Measurements from ENCODE around the gene GBX2.

Gene GBX2

GRCh38 chr2:236171181-236171679, 3.0 kb upstream of the GBX2 start:
- no peak for DNase-seq
- in situ Hi-C loops (cut with MboI; ENCODE audit: low pct_unique_long_range_greater_than_20kb, low sequenced_read_pairs): no loop called here

DNA sequence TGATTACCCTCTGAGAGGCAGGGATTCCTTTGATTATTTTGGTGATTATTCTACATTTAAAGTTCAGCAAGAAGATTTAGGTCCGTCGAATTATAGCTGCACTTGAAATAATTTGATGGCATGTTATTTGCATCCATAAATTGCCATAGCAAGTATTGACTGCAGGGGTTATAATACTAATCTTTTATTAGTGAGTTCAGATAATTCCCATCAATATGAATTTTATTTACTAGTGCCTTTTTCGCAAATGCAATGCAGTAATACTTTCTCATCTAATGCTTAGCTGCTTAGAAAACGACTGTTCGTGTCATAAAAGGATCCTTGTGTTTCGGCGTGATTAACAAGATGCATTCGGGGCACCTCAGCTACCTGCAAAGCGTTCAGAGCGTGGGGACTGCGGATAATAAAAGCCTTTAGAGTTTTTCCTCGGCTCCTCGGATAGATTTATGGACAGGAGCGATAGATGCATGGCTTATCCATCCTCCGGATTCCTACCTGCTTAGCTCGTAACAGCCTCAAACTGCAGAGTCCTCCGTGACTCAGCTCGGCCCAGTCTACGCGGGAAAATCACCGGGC, 2.5 kb upstream of the GBX2 start:
- in situ Hi-C loops (cut with MboI; ENCODE audit: low pct_unique_long_range_greater_than_20kb, low sequenced_read_pairs): no loop called here
- DNase-seq: no peak

DNA sequence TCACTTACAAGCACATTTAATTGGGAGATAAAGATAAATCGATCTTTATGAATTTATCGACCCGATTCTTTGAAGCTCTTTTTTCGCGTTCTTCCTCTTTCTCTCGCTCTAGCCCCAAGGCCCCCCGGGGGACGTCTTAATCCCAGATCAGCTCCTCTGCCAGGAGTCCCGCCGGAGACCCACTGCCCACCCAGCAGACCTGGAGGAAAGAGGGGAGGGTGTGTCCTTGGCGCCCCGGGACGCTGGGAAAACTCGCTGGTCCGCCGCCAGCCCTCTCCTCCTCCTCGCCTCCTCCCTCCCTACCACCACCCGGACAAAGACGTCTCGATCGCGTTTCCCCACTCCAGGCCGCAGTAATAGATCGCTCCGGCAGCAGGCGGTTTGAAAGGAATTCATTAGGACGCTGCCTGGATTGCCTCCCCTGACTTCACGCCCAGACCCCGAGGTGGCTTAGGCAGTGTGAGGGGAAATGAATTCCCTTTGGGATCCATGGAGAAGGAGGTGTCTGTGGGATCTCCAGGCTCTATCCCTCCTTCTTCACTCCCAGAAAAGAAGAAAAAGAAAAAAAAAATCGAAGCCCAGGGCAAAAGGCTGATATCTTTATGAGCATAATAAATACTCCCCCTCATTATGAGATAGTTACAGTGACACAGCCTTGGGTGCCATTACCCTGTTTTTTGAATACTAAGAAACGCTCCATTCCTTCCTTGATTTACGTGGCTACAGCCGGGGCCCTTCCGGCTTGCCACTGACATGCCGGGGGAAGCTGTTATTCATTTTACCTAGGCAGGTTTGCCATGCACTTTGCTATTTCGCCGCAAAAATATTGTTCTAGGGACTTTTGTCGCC, 1.8 kb upstream of the GBX2 start:
- no peak for DNase-seq
- in situ Hi-C loops (cut with MboI; ENCODE audit: low pct_unique_long_range_greater_than_20kb, low sequenced_read_pairs): no loop called here

- no peak for DNase-seq
- in situ Hi-C loops (cut with MboI; ENCODE audit: low pct_unique_long_range_greater_than_20kb, low sequenced_read_pairs): no loop called here
These were observed 1.1 kb upstream of the GBX2 start for GRCh38 chr2:236169151-236169721.

- DNase-seq: peak; percentile 47
- in situ Hi-C loops (cut with MboI; ENCODE audit: low pct_unique_long_range_greater_than_20kb, low sequenced_read_pairs): no loop called here
These were observed 683 bp downstream of the GBX2 start for GRCh38 chr2:236167297-236168109.

DNA sequence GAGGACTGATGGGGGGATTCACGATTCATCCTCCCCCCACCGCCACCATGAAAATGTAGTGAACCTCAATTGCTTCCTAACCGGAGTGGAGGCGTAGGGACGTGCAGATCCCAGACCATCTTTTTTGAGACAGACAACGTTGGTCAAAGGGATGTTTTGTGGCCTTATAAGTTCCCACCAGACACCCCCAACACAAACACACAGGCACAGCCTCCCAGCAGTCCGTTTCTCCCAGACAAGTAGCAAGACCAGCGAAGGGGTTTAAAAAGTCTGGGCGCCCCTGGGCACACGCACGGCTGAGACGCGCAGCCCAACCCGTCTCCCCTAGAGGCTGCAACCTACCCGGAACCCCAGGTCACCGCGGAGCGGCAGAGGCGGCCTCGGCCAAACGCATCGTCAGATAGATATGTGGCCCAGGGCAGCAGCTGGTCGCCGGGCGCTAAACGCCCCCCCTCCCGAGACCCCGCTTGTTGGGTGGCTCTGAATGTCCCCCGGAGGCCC, 1.3 kb downstream of the GBX2 start:
- in situ Hi-C loops (cut with MboI; ENCODE audit: low pct_unique_long_range_greater_than_20kb, low sequenced_read_pairs): no loop called here
- DNase-seq: peak; percentile 29

DNA sequence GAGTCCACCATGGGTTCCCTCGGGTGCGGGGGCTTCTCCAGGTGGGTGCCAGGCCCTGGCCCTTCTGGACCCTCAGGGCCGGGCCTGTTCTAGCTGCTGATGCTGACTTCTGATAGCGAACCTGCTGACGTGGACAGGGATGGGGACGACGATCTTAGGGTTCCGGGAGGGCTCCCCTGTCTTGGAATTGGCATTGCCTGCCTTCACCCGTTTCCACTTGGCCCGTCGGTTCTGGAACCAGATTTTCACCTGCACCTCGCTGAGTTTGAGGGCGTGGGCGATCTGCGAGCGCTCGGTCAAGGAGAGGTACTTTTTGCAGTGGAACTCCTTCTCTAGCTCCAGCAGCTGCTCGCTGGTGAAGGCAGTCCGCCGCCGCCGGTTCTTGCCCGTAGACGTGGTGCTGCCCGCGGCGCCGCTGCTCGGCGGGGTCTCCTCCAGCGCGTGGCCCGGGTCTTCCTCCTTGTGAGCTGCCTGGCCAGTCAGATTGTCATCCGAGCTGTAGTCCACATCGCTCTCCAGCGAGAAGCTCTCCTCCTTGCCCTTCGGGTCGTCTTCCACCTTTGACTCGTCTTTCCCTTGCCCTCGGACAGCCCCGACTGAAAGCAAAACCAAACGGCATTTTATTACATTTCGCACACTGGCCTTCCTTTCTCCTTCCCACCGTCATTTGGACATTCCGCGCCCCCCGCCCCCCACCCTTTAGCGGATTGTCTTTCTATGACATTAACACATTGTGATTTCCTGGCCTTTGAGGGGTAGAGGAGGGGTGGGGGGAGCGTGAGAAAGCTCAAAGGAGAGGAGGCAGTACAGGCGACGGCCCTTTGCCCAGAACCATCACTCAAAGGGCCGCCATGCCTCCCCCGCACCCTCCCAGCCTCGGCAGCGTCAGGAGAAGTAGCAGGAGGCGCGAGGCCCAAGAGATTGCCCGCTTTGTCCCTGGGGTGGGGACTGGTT, 2.1 kb downstream of the GBX2 start:
- DNase-seq: no peak
- in situ Hi-C loops (cut with MboI; ENCODE audit: low pct_unique_long_range_greater_than_20kb, low sequenced_read_pairs): no loop called here

GRCh38 chr2:236164925-236165841, 3.0 kb downstream of the GBX2 start:
- no peak for DNase-seq
- in situ Hi-C loops (cut with MboI; ENCODE audit: low pct_unique_long_range_greater_than_20kb, low sequenced_read_pairs): no loop called here

DNA sequence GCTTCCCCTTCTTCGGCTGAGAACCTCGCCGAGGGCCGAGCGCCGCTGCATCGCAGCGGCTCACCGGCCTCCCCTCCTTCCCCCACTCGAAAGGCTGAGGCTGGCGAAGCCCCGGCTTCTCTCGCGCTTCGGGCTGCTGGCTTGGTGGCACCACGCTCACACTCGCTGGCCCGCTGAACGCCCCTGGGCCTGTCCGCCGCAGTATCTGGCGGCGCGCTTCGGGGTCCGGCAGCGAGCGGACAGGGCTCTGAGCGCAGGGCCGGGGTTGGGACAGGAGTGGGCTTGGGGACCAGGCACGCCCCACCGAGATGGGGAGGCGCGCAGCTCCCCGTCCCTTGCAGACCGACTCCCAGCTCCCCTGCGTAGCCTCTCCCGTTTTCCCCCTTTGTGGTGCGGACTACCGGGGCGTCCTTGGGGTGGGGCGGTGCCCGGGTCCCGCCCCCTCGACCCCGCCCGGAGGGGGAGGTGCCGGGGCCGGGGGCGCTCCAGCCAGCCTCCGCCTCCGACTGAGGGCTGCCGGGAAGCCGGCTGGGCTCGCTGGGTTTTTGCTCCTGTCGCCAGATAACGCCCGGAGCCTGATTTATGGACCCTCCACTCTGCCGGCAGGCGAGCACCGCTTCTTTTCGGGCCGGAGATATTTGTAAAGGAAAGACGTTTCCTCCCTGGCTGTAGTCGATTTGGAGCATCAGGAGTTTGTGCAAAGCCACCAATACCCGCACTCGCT, 3.8 kb downstream of the GBX2 start:
- no peak for DNase-seq
- in situ Hi-C loops (cut with MboI; ENCODE audit: low pct_unique_long_range_greater_than_20kb, low sequenced_read_pairs): no loop called here

DNA sequence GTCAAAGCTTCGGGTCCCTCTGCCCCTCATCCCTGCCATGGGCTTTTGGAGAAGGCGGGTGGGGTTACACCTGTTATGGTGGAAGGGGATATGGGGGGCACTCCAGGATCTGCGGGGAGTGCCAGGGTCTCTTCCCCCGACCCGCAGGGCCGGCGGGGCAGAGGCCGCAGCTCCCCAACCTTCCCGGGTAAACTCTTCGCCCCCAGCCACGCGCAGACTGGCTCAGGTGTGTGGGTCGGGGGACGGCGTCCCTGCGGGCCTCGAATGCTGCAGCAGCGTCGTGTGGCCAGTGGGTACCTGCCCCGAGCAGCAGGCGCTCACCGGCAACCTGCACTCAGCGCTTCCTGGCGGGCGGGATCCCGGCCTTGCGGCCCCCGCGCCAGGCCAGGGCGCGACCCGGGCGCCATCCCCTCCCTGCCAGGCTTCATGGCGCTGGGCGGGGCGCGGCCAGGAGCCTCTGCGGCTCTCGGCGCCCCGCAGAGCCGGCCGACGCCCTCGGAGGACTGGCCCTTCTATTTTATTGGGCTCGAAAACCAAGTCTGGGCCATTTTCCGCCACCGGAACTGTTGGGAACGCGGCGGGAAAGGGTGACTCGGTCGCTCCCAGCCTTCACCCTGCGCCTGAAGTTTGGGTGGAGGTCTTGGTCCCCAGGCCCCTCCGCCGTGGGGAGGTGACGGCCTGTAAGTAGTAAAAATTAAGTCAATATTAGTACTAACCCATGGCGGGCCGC, 4.5 kb downstream of the GBX2 start:
- in situ Hi-C loops (cut with MboI; ENCODE audit: low pct_unique_long_range_greater_than_20kb, low sequenced_read_pairs): no loop called here

GRCh38 chr2:236162882-236163470, 5.2 kb downstream of the GBX2 start:
- no peak for DNase-seq
- in situ Hi-C loops (cut with MboI; ENCODE audit: low pct_unique_long_range_greater_than_20kb, low sequenced_read_pairs): no loop called here

More for the DNA sequence above, 4.5 kb downstream of the GBX2 start:
- DNase-seq: no peak

- DNase-seq: no peak
- in situ Hi-C loops (cut with MboI; ENCODE audit: low pct_unique_long_range_greater_than_20kb, low sequenced_read_pairs): no loop called here
These were observed 5.9 kb downstream of the GBX2 start for GRCh38 chr2:236162031-236162845.

DNA sequence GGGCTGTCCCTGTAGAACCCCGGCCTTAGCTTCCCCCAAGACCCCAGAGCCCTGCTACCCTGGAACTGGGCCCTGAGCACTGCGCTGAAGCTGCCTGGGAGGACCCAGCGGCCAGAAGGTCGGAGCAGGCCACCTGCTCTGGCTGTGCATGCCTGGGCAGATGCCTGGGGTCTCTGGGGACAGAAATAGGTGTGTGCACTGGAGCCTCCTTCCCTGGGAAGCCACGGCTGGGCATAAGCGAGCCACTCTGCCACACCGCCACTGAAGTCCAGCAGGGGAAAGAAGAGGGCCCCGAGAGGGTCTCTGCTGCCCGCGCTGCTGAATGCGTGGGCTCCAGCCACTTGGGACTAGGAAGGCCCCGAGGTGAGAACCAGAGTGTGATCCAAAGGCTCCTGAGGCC, 6.7 kb downstream of the GBX2 start:
- DNase-seq: no peak

DNA sequence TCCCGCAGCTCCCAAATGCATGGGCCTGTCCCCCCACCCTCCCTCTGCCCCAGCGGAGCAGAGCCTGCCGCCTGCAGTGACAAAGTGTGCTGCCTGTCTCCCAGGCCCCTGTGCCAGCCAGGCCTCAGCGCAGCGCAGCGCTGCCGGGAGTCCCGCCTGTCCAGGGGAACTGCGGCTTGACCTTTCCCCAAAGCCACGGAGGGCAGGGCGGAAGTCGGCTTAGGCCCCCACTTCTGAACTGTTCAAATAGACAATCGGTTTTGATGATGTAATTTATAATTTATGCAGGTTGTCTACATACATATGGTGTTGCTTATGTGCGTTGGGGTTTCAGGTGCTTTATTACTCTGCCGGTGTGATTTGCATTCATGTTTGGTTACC, 7.1 kb downstream of the GBX2 start:
- DNase-seq: no peak
- in situ Hi-C loops (cut with MboI; ENCODE audit: low pct_unique_long_range_greater_than_20kb, low sequenced_read_pairs): no loop called here

More for the DNA sequence above, 6.7 kb downstream of the GBX2 start:
- in situ Hi-C loops (cut with MboI; ENCODE audit: low pct_unique_long_range_greater_than_20kb, low sequenced_read_pairs): no loop called here

All from KBM-7 (cell line).